ENCODE results near the gene KCNC1.

The KCNC1 gene

DNA sequence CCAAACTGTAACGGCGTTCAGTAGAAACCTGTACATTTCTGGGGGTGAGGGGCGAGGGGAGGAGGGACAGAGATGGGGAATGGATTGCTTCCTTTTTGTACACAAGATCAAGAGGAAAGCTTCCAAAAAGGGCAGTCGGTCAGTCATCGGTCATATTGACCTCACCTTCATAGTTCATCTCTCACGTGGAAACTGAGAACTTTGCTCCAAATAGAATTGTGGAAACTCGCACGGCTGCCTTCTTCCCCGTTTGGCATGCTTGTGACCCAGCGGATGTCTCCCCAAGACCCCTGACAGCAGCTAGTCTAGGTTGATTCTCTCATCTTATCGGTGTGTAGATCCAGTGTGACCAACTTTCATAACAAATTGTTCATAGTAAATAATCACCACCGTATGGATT is 47.6 kb downstream of the KCNC1 start:
- DNase-seq (ENCODE audit: insufficient read length, low spot score) (no peak), FAIRE-seq (no peak)
- TF ChIP-seq POLR2A (IDR thresholded peaks at IDR 0.05; ENCODE audit: low read depth, low read length): no peak

DNA sequence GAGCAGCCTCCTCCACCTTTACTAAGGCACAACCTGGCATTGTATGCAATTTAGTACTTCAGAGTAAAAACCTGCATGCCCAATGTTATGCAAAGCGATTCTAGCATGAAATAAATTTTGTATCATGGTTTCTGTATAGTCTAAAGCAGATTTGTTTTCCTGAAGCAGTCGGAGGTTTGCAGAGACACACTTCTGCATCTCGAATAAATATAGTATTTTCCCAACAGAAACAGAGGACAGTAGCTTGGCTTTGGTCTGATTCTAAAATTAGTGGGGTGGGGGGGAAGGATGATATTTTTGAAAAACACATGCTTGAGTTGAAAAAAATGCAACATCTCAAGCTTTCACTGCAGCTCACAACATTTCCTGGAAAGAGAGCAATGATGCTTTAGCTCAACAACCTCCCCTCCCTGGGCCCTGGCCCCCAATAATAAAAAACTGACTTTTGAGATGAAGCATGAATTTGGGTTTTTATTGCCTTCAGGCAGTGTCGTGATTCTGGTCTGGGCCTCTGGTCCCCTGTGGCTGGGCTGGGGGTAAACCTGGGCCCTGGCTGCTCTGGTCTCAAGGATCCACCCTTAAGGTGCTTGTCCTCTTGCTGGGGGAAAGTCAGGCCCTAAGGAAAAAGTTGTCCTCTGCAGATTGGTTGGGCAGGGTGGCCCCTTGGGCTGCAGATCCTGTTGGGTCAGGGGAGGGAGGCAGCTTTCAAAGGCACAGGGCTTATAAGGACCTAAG is 48.2 kb downstream of the KCNC1 start:
- FAIRE-seq: no peak
- DNase-seq (ENCODE audit: insufficient read length, low spot score): no peak
- TF ChIP-seq POLR2A (IDR thresholded peaks at IDR 0.05; ENCODE audit: low read depth, low read length): no peak

- DNase-seq (ENCODE audit: insufficient read length, low spot score) (no peak), FAIRE-seq (no peak)
- no peak for TF ChIP-seq POLR2A (IDR thresholded peaks at IDR 0.05; ENCODE audit: low read depth, low read length)
These were observed 49.3 kb downstream of the KCNC1 start for GRCh38 chr11:17783878-17784277.

DNA sequence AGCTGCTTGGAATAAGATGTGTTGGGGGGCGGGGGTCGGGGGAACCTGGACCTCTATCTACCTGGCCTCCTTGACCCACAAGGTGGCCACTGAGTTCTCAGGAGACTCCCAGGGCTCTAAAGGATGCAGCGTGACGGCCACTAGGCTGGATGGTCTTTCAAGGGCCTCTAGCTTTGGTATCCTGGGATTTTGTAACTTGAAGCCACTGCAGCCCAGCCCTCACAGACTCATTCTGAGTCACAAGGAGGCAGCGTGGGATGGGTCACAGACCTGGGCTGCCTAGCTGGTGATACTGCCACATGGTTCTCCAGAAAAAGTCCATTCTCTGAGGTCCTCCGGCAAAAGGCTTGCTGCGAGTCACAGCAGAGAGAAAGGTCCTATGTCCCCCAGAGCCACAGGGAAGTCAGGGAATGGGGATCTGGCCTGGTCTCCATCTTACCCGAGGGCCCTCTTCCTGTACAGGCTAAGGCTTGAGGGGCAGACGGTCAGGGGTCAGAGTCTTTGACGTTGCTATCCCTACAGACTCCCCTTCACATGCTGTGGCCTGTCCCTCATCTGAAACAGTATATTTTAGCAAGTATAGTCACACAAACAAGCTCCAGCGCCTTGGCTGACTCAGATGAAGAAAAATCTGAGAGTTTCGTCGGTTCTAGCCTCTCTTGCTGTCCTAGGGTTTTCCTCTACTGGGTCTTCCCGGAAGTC is 52.4 kb downstream of the KCNC1 start:
- peak; percentile 52 for FAIRE-seq
- no peak for TF ChIP-seq POLR2A (IDR thresholded peaks at IDR 0.05; ENCODE audit: low read depth, low read length)
- peak; percentile 92 for DNase-seq (ENCODE audit: insufficient read length, low spot score)

- FAIRE-seq (no peak), DNase-seq (ENCODE audit: insufficient read length, low spot score) (no peak)
- TF ChIP-seq POLR2A (IDR thresholded peaks at IDR 0.05; ENCODE audit: low read depth, low read length): no peak
These were observed 53.5 kb downstream of the KCNC1 start for GRCh38 chr11:17788084-17788483.

DNA sequence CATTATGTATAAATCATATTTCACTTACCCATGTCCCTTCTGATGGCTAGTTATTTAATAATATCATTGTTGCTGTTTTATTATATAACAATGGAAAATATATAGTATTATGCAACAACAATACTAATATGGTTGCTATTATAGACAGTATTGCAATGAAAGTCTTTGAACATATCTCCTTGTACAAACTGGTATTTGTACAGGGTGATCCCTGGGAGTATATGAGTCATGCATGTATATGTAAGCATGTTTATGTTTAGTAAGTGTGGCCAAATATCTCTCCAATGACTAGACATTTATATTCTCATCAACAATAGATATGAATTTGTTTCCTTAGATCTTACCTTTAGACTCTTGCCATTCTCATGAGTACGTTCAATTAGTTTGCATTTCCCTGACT is 55.9 kb downstream of the KCNC1 start:
- peak; percentile 33 for DNase-seq (ENCODE audit: insufficient read length, low spot score)
- no peak for FAIRE-seq
- TF ChIP-seq POLR2A (IDR thresholded peaks at IDR 0.05; ENCODE audit: low read depth, low read length): no peak

- FAIRE-seq (no peak), DNase-seq (ENCODE audit: insufficient read length, low spot score) (no peak)
- TF ChIP-seq POLR2A (IDR thresholded peaks at IDR 0.05; ENCODE audit: low read depth, low read length): no peak
These were observed 56.6 kb downstream of the KCNC1 start for GRCh38 chr11:17791144-17791543.

GRCh38 chr11:17792161-17792560 is 57.6 kb downstream of the KCNC1 start:
- FAIRE-seq (no peak), DNase-seq (ENCODE audit: insufficient read length, low spot score) (no peak)
- TF ChIP-seq POLR2A (IDR thresholded peaks at IDR 0.05; ENCODE audit: low read depth, low read length): no peak

GRCh38 chr11:17793642-17794170 is 59.1 kb downstream of the KCNC1 start:
- DNase-seq (ENCODE audit: insufficient read length, low spot score) (no peak), FAIRE-seq (no peak)
- TF ChIP-seq POLR2A (IDR thresholded peaks at IDR 0.05; ENCODE audit: low read depth, low read length): no peak

DNA sequence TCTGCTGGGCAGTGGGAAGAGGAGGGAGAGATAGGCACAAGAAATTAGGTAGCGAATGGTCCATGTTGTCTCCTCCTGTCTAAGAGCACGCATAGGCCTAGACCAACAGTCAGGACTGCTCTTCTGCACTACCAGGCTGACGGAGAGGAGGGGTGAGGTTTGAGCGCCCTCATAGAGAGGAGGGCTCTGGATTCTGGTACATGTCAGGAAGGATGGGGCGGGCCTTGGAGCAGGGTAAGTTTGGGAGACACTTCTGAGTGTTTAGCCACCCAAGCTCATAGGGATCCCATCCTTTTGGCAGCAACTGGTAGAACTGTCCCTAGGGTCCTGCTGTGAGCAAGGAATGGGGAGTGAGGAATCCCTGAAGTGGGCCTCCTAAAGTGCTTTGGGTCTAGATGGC is 60.4 kb downstream of the KCNC1 start:
- no peak for FAIRE-seq
- no peak for DNase-seq (ENCODE audit: insufficient read length, low spot score)
- no peak for TF ChIP-seq POLR2A (IDR thresholded peaks at IDR 0.05; ENCODE audit: low read depth, low read length)

GRCh38 chr11:17796154-17796553 is 61.6 kb downstream of the KCNC1 start:
- no peak for FAIRE-seq
- no peak for TF ChIP-seq POLR2A (IDR thresholded peaks at IDR 0.05; ENCODE audit: low read depth, low read length)
- DNase-seq (ENCODE audit: insufficient read length, low spot score): no peak

GRCh38 chr11:17798253-17798652 is 63.7 kb downstream of the KCNC1 start:
- DNase-seq (ENCODE audit: insufficient read length, low spot score) (no peak), FAIRE-seq (no peak)
- TF ChIP-seq POLR2A (IDR thresholded peaks at IDR 0.05; ENCODE audit: low read depth, low read length): no peak

DNA sequence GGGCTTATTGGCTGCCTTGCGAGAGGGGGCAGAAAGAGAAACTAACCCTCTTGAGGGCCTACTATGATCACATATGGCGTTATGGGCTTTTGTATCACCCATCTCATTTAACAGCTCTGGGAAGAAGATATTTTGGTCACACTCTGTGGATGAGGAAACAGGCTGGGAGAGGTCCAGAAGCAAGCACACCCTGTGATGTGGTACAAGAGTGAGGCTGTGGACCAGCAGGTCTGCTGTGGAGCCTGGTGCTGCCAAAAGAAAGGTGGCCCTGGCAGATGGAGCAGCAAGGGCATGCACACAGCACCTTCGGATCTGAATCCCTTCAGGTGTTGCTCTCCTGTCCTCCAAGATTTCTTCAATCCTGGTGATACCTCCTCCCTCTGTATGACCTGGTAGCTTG is 64.1 kb downstream of the KCNC1 start:
- no peak for TF ChIP-seq POLR2A (IDR thresholded peaks at IDR 0.05; ENCODE audit: low read depth, low read length)
- no peak for FAIRE-seq
- no peak for DNase-seq (ENCODE audit: insufficient read length, low spot score)

GRCh38 chr11:17799147-17799546 is 64.6 kb downstream of the KCNC1 start:
- TF ChIP-seq POLR2A (IDR thresholded peaks at IDR 0.05; ENCODE audit: low read depth, low read length): no peak
- DNase-seq (ENCODE audit: insufficient read length, low spot score) (no peak), FAIRE-seq (no peak)

GRCh38 chr11:17801166-17801565 is 66.6 kb downstream of the KCNC1 start:
- no peak for DNase-seq (ENCODE audit: insufficient read length, low spot score)
- FAIRE-seq: no peak

More at GRCh38 chr11:17801166-17801565, 66.6 kb downstream of the KCNC1 start:
- TF ChIP-seq POLR2A (IDR thresholded peaks at IDR 0.05; ENCODE audit: low read depth, low read length): no peak
